ENCODE data around the gene PRSS53.

DNA sequence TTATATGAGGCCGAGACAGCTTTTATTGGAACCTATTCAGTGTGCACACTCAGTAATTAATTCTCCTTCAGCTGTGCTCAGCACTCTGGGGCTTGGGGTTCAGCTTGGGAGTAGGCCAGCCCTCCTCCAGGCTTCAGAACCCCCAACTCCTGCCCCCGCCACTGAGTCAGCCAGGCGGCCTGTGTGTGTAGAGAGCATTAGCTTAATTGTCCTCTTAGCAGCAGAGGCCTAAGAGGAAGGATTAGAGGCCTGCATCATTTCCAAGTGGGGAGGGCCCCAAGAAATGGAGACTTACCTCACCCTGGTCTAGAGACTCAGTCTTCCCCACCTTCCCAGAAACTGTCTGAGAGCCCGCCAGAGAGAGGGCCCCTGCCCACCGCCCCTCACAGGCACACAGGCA is 772 bp downstream of the PRSS53 start:
- TF ChIP-seq, protein P1, sequence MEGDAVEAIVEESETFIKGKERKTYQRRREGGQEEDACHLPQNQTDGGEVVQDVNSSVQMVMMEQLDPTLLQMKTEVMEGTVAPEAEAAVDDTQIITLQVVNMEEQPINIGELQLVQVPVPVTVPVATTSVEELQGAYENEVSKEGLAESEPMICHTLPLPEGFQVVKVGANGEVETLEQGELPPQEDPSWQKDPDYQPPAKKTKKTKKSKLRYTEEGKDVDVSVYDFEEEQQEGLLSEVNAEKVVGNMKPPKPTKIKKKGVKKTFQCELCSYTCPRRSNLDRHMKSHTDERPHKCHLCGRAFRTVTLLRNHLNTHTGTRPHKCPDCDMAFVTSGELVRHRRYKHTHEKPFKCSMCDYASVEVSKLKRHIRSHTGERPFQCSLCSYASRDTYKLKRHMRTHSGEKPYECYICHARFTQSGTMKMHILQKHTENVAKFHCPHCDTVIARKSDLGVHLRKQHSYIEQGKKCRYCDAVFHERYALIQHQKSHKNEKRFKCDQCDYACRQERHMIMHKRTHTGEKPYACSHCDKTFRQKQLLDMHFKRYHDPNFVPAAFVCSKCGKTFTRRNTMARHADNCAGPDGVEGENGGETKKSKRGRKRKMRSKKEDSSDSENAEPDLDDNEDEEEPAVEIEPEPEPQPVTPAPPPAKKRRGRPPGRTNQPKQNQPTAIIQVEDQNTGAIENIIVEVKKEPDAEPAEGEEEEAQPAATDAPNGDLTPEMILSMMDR (IDR thresholded peaks at IDR 0.05): no peak
- no peak for TF ChIP-seq POLR2A (IDR thresholded peaks at IDR 0.05)

Measured in lower leg skin (tissue), 3 donors.